PFSK-1 (cell line): Measurements from ENCODE around the gene PLK3.

Experiments
- POLR2AphosphoS5 ChIP-seq: IDR thresholded peaks from 2 replicates; pipeline ENCODE4 v1.6.1; 2012; ENCODE audit warnings: low read depth, mild to moderate bottlenecking, control low read depth, low read length, moderate library complexity
- SIN3A ChIP-seq: IDR thresholded peaks from 2 replicates; pipeline ENCODE4 v1.6.1; 2012; ENCODE audit warnings: mild to moderate bottlenecking, low read length, moderate library complexity, borderline replicate concordance; ENCODE audit not compliant: insufficient read depth
- TAF1 ChIP-seq: IDR thresholded peaks from 2 replicates; pipeline ENCODE4 v1.6.1; 2012; ENCODE audit warnings: low read length, control low read depth, borderline replicate concordance; ENCODE audit not compliant: insufficient read depth

DNA sequence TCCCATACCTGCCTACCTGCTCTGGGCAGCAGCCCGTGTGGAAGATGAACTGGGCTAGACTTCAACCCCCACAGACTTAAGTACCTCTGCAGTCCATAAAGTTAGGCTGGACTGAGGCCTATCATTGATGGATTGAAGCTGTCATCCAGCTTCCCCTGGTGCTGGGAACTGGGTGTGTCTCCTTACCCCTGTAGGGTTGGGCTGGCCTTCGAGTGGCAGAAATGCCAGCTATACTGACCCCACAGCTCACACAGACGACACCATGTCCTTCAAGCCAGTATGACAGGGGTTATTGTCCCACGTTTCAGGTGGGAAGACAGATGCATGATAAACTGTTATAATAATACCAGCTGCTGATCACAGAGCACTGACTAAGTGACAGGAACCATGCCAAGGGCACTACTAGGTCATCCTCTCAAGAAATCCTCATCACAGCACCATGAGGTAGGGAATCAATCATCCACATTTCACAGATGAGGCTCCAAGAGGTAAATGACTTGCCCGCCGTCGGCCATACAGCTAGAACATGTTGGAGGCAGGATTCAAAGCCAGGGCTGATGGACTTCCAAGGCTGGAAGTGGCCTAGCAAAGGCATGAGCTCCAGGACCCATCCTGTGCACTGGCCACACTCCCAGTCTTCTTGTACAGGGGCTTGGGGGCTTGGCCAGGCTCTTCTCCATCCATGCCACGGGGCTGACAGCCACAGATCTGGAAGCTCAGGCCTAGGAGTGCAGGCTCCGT, 11.9 kb upstream of the PLK3 start, which contains the start of gene BEST4:
- TF ChIP-seq TAF1, result no peak
- TF ChIP-seq POLR2AphosphoS5, result no peak
- no peak for TF ChIP-seq SIN3A
